SK-N-SH (cell line): Measurements from ENCODE around the gene DCAF17.

Experiments
- EP300 ChIP-seq, 2 experiments: IDR thresholded peaks; 2 replicates each; pipeline versions ENCODE4 v1.4.0 to v1.6.1; 2012; ENCODE audit warnings: borderline replicate concordance in 1 of 2, low read depth in 1 of 2, low read length in 1 of 2
- POLR2AphosphoS5 ChIP-seq: IDR thresholded peaks from 2 replicates; pipeline ENCODE4 v1.6.1; 2012; ENCODE audit warnings: low read depth, low read length
- REST ChIP-seq: IDR thresholded peaks from 2 replicates; pipeline ENCODE4 v1.6.1; 2012; ENCODE audit warnings: mild to moderate bottlenecking, low read depth, low read length, moderate library complexity
- SIN3A ChIP-seq: IDR thresholded peaks from 2 replicates; pipeline ENCODE4 v1.6.1; 2012; ENCODE audit warnings: low read depth, mild to moderate bottlenecking, low read length, moderate library complexity, borderline replicate concordance
- USF2 ChIP-seq: fragments of 150-350 bp; IDR thresholded peaks from 2 replicates; pipeline ENCODE4 v1.6.1; 2017; ENCODE audit warnings: antibody characterized with exemption, low read length, low read depth, borderline replicate concordance
- TF ChIP-seq, protein P1 (sequence below): fragments of 200-600 bp; sonication (generic); IDR thresholded peaks from 2 replicates; pipeline ENCODE4 v1.6.1; 2017; ENCODE audit warnings: antibody characterized with exemption, mild to moderate bottlenecking, moderate library complexity

GRCh38 chr2:171513719-171514160 lies 79.7 kb downstream of the DCAF17 start:
- TF ChIP-seq, protein P1, sequence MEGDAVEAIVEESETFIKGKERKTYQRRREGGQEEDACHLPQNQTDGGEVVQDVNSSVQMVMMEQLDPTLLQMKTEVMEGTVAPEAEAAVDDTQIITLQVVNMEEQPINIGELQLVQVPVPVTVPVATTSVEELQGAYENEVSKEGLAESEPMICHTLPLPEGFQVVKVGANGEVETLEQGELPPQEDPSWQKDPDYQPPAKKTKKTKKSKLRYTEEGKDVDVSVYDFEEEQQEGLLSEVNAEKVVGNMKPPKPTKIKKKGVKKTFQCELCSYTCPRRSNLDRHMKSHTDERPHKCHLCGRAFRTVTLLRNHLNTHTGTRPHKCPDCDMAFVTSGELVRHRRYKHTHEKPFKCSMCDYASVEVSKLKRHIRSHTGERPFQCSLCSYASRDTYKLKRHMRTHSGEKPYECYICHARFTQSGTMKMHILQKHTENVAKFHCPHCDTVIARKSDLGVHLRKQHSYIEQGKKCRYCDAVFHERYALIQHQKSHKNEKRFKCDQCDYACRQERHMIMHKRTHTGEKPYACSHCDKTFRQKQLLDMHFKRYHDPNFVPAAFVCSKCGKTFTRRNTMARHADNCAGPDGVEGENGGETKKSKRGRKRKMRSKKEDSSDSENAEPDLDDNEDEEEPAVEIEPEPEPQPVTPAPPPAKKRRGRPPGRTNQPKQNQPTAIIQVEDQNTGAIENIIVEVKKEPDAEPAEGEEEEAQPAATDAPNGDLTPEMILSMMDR: no peak
- TF ChIP-seq REST (no peak), POLR2AphosphoS5 (no peak), SIN3A (no peak), EP300 (IDR thresholded peaks at IDR 0.05; ENCODE audit: borderline replicate concordance in 1 of 2, low read depth in 1 of 2, low read length in 1 of 2) (no peak), USF2 (no peak)
